ENCODE measurements around the gene POLR2L. TPM values are rescaled to one million over a fixed set of nuclear protein-coding genes. Genes with fewer than 3 reads are reported as not detected.

Gene POLR2L
- polyA plus RNA-seq, 2 donors: 64.9 to 177 TPM

DNA sequence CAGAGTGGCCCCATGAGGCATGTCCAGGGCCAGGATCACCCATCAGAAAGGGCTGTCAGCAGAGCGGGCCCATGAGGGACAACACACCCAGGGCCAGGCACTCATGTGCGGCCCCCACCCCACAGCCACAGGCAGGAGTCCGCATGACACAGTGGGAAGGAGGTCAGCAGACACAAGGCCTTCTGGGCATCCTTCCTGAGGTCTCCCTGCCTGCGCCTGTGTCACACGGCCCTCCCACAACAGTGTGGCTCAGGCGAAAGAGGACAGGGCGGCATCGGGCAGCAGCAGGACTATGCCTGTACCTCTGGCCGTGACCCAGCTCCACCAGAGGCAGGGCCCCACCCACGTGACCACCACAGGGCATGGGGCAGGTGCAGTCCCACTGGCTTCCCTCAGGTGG is 41.2 kb upstream of the POLR2L start:
- Histone ChIP-seq H3K9me3 (ENCODE audit: control insufficient read depth in 2 of 2, insufficient read depth in 1 of 2, low read depth in 1 of 2, low read length in 1 of 2) (no peaks in the 10 kb centered on the region), H3K4me1 (ENCODE audit: control insufficient read depth in 2 of 2, insufficient read depth in 2 of 2, low read length in 1 of 2) (no peaks in the 10 kb centered on the region), H3K4me3 (ENCODE audit: low read depth in 1 of 2, low read length in 2 of 2) (no peak overlapping the region), H3K27ac (ENCODE audit: low read depth in 2 of 2, low read length in 1 of 2) (no peak overlapping the region), H3K36me3 (ENCODE audit: control insufficient read depth in 2 of 2, insufficient read depth in 2 of 2, low read length in 1 of 2) (peaks cover 0 to 41% of the 10 kb centered on the region in 2 donors), H3K27me3 (ENCODE audit: control insufficient read depth in 1 of 2, insufficient read depth in 2 of 2, low read length in 2 of 2) (no peaks in the 10 kb centered on the region)
- WGBS, 2 donors: 81 to 87% methylated on average over 10 of the region's 10 CpGs

DNA sequence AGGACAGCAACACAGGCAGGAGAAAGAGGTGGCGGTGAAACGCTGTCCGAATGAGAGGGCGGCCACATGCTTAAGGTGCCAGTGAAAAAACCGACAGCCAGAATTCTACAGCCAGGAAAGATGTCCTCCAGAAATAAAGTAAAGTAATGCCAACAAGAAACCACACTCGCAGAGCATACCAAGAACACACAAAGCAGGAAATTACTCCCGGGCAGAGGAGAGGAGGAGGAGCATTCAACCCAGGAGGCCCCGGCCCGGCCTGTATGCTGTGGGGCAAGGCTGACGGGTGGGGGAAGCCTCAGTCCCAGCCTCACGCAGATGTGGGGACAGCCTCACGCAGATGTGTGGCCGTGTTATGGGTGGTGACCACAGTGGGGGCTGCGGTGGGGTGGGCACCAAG is 40.3 kb upstream of the POLR2L start:
- Histone ChIP-seq H3K9me3 (ENCODE audit: control insufficient read depth in 2 of 2, insufficient read depth in 1 of 2, low read depth in 1 of 2, low read length in 1 of 2) (no peaks in the 10 kb centered on the region), H3K27ac (ENCODE audit: low read depth in 2 of 2, low read length in 1 of 2) (no peak overlapping the region), H3K4me1 (ENCODE audit: control insufficient read depth in 2 of 2, insufficient read depth in 2 of 2, low read length in 1 of 2) (no peaks in the 10 kb centered on the region), H3K36me3 (ENCODE audit: control insufficient read depth in 2 of 2, insufficient read depth in 2 of 2, low read length in 1 of 2) (peaks cover 0 to 34% of the 10 kb centered on the region in 2 donors), H3K4me3 (ENCODE audit: low read depth in 1 of 2, low read length in 2 of 2) (no peak overlapping the region), H3K27me3 (ENCODE audit: control insufficient read depth in 1 of 2, insufficient read depth in 2 of 2, low read length in 2 of 2) (no peaks in the 10 kb centered on the region)
- WGBS, 2 donors: 92% methylated on average over 14 of the region's 14 CpGs

DNA sequence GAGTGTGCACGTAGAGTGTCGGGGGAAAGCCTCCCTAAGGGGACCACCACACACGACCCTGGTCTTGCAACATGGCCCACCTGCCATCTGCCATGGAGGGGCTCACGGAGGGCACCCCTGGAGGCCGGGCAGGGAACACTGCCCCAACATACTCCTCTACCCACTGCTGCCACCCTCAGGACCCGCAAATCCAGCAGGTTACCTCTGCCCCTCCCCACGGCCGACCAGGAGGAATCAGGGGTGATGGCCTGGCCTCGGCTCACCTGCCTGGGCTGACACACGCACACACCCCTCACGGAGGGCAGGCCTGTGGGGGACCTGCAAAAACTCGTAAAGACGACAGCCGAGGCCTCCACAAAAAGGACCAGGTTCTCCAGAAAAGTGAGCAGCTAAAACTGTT is 38.1 kb upstream of the POLR2L start:
- Histone ChIP-seq H3K27me3 (ENCODE audit: control insufficient read depth in 1 of 2, insufficient read depth in 2 of 2, low read length in 2 of 2) (no peaks in the 10 kb centered on the region), H3K4me1 (ENCODE audit: control insufficient read depth in 2 of 2, insufficient read depth in 2 of 2, low read length in 1 of 2) (no peaks in the 10 kb centered on the region), H3K4me3 (ENCODE audit: low read depth in 1 of 2, low read length in 2 of 2) (no peak overlapping the region), H3K27ac (ENCODE audit: low read depth in 2 of 2, low read length in 1 of 2) (no peak overlapping the region), H3K36me3 (ENCODE audit: control insufficient read depth in 2 of 2, insufficient read depth in 2 of 2, low read length in 1 of 2) (peaks cover 0 to 22% of the 10 kb centered on the region in 2 donors), H3K9me3 (ENCODE audit: control insufficient read depth in 2 of 2, insufficient read depth in 1 of 2, low read depth in 1 of 2, low read length in 1 of 2) (no peaks in the 10 kb centered on the region)
- 85 to 89% methylated on average over 14 of the region's 14 CpGs for WGBS, 2 donors

DNA sequence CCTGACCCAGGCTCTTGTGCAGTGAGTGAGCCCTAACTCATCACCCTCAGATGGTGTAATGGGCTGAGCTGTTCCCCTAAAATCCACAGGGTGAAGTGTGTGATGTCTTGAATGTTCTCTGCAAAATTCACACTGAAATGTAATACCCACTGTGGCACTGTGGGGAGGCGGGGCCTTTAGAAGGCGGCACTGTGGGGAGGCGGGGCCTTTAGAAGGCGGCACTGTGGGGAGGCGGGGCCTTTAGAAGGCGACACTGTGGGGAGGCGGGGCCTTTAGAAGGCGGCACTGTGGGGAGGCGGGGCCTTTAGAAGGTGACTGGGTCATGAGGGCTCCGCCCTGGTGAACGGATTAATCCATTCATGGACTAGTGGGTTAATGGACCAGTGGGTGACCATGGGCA is 35.2 kb upstream of the POLR2L start:
- no peaks in the 10 kb centered on the region for H3K9me3 ChIP-seq (ENCODE audit: control insufficient read depth in 2 of 2, insufficient read depth in 1 of 2, low read depth in 1 of 2, low read length in 1 of 2)
- 90 to 94% methylated on average over 11 of the region's 11 CpGs for WGBS, 2 donors
- no peak overlapping the region for H3K27ac ChIP-seq (ENCODE audit: low read depth in 2 of 2, low read length in 1 of 2)
- no peak overlapping the region for H3K4me3 ChIP-seq (ENCODE audit: low read depth in 1 of 2, low read length in 2 of 2)
- no peaks in the 10 kb centered on the region for H3K27me3 ChIP-seq (ENCODE audit: control insufficient read depth in 1 of 2, insufficient read depth in 2 of 2, low read length in 2 of 2)
- no peaks in the 10 kb centered on the region for H3K4me1 ChIP-seq (ENCODE audit: control insufficient read depth in 2 of 2, insufficient read depth in 2 of 2, low read length in 1 of 2)
- H3K36me3 ChIP-seq (ENCODE audit: control insufficient read depth in 2 of 2, insufficient read depth in 2 of 2, low read length in 1 of 2): peaks cover 0 to 11% of the 10 kb centered on the region in 2 donors

DNA sequence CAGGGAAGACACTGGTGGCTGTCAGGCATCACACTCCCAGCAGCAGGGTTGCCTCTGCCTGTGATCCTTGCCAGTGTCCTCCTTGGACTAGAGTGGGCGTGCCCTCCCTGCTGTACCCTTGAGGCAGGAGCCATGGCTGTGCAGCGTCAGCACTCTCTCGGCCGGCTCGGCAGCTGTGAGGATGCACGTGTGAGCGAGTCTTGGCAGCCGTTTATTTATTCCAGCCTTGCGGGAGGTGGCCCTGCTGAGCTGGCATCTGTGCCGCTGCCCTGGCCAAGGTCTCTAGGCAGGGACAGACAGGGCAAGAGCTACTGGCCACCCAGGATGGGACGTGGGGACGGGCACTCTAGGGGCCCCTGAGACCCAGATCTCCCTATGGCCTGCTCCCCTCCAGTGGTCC is 34.2 kb upstream of the POLR2L start:
- no peaks in the 10 kb centered on the region for H3K27me3 ChIP-seq (ENCODE audit: control insufficient read depth in 1 of 2, insufficient read depth in 2 of 2, low read length in 2 of 2)
- 40 to 61% methylated on average over 12 of the region's 12 CpGs for WGBS, 2 donors

DNA sequence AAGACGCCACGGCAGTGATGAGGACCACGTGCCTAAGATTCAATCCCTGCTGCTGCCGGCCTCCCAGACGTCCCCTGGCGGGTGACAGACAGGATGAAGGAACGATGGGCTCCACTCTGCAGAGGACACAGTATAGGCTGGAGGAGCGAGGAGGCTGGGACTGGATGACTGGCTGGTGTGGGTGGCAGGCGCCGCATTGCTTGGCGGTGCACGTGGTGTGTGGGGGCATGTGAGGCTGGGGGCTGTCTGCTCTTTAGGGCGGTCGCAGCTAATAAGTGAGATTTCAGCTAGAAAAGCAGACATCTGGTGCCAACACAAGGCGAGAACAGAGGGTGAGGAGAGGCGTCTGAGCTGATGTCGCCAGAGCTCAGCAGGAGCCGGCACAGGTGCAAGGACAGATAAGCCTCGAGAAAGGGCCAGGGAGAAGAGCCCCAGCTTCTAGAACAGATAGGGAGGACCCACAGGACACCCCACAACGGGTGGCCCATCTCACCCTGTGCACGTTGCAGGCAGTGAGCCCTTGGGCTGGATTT is 33.5 kb upstream of the POLR2L start:
- H3K36me3 ChIP-seq (ENCODE audit: control insufficient read depth in 2 of 2, insufficient read depth in 2 of 2, low read length in 1 of 2): peaks cover 0 to 10% of the 10 kb centered on the region in 2 donors
- WGBS, 2 donors: 84 to 91% methylated on average over 21 of the region's 21 CpGs

More for the DNA sequence above, 34.2 kb upstream of the POLR2L start:
- no peak overlapping the region for H3K4me3 ChIP-seq (ENCODE audit: low read depth in 1 of 2, low read length in 2 of 2)
- H3K9me3 ChIP-seq (ENCODE audit: control insufficient read depth in 2 of 2, insufficient read depth in 1 of 2, low read depth in 1 of 2, low read length in 1 of 2): no peaks in the 10 kb centered on the region
- H3K27ac ChIP-seq (ENCODE audit: low read depth in 2 of 2, low read length in 1 of 2): no peak overlapping the region
- peaks cover 0 to 2% of the 10 kb centered on the region in 2 donors for H3K4me1 ChIP-seq (ENCODE audit: control insufficient read depth in 2 of 2, insufficient read depth in 2 of 2, low read length in 1 of 2)
- peaks cover 0 to 10% of the 10 kb centered on the region in 2 donors for H3K36me3 ChIP-seq (ENCODE audit: control insufficient read depth in 2 of 2, insufficient read depth in 2 of 2, low read length in 1 of 2)

DNA sequence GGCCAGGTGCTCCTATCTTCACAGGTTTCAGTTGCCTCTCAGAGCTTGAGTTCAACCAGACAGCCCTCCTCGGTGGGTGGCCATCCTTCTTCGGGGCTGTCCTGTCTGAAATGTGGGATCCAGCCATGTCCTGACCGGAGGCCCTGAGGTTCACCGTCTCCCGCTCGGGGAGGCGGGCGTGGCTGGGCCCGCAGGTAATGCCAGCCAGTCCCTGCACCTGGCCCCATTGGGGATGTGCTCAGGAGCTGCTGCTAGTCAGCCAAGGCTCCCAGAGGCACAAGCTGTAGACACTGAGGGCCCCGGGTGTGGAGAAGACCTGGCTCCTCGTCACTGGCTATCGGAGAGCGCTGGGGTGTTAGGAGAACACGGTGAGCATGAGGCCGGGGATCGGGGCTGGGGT is 32.9 kb upstream of the POLR2L start:
- H3K4me3 ChIP-seq (ENCODE audit: low read depth in 1 of 2, low read length in 2 of 2): no peak overlapping the region
- peaks cover 0 to 2% of the 10 kb centered on the region in 2 donors for H3K4me1 ChIP-seq (ENCODE audit: control insufficient read depth in 2 of 2, insufficient read depth in 2 of 2, low read length in 1 of 2)
- H3K27ac ChIP-seq (ENCODE audit: low read depth in 2 of 2, low read length in 1 of 2): no peak overlapping the region
- peaks cover 0 to 6% of the 10 kb centered on the region in 2 donors for H3K36me3 ChIP-seq (ENCODE audit: control insufficient read depth in 2 of 2, insufficient read depth in 2 of 2, low read length in 1 of 2)
- H3K9me3 ChIP-seq (ENCODE audit: control insufficient read depth in 2 of 2, insufficient read depth in 1 of 2, low read depth in 1 of 2, low read length in 1 of 2): no peaks in the 10 kb centered on the region
- H3K27me3 ChIP-seq (ENCODE audit: control insufficient read depth in 1 of 2, insufficient read depth in 2 of 2, low read length in 2 of 2): no peaks in the 10 kb centered on the region
- WGBS, 2 donors: 85 to 88% methylated on average over 16 of the region's 16 CpGs

More for the DNA sequence above, 33.5 kb upstream of the POLR2L start:
- Histone ChIP-seq H3K27ac (ENCODE audit: low read depth in 2 of 2, low read length in 1 of 2) (no peak overlapping the region), H3K27me3 (ENCODE audit: control insufficient read depth in 1 of 2, insufficient read depth in 2 of 2, low read length in 2 of 2) (no peaks in the 10 kb centered on the region), H3K4me1 (ENCODE audit: control insufficient read depth in 2 of 2, insufficient read depth in 2 of 2, low read length in 1 of 2) (peaks cover 0 to 2% of the 10 kb centered on the region in 2 donors), H3K4me3 (ENCODE audit: low read depth in 1 of 2, low read length in 2 of 2) (no peak overlapping the region), H3K9me3 (ENCODE audit: control insufficient read depth in 2 of 2, insufficient read depth in 1 of 2, low read depth in 1 of 2, low read length in 1 of 2) (no peaks in the 10 kb centered on the region)

DNA sequence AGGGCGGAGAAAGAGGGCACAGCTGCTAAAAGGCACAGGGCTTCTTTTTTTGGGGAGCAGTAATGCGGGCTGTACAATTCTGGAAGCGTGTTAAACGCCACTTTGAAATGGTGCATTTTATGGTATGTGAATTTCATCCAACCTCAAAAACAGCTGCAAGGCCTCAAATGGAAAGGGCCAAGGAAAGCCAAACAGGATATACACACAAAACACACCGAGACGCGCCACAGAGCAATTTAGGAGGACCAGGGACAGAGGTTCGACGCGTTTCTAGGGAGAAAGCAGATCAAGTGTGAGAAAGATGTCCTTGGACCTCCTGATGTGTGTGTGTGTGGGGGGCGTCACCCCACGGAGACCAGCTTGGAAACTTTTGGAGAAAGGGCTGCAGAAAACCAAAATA is 31.4 kb upstream of the POLR2L start:
- peaks cover 0 to 2% of the 10 kb centered on the region in 2 donors for H3K4me1 ChIP-seq (ENCODE audit: control insufficient read depth in 2 of 2, insufficient read depth in 2 of 2, low read length in 1 of 2)
- no peak overlapping the region for H3K4me3 ChIP-seq (ENCODE audit: low read depth in 1 of 2, low read length in 2 of 2)
- peaks cover 0 to 10% of the 10 kb centered on the region in 2 donors for H3K36me3 ChIP-seq (ENCODE audit: control insufficient read depth in 2 of 2, insufficient read depth in 2 of 2, low read length in 1 of 2)
- H3K27ac ChIP-seq (ENCODE audit: low read depth in 2 of 2, low read length in 1 of 2): no peak overlapping the region
- H3K27me3 ChIP-seq (ENCODE audit: control insufficient read depth in 1 of 2, insufficient read depth in 2 of 2, low read length in 2 of 2): no peaks in the 10 kb centered on the region
- no peaks in the 10 kb centered on the region for H3K9me3 ChIP-seq (ENCODE audit: control insufficient read depth in 2 of 2, insufficient read depth in 1 of 2, low read depth in 1 of 2, low read length in 1 of 2)
- 70 to 75% methylated on average over 12 of the region's 12 CpGs for WGBS, 2 donors

DNA sequence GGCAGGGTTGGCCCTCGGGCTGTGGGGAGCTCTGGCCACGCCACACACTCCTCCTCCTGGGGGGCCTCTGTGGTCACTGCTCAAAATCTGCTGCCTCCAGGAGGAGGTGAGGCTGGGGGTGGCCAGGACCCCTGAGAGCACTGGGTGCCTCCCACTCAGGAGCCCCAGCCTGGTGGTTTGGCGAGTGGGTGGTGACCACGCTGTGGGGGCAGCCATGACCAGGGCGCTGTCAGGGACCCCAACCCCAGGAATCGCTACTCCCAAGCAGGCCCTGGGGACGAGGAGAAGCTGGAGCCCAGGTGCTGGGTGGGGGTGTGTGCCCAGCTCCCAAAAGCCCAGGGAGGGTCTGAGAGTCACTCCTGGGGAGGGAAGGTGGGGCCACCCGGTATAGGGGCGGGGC is 30.5 kb upstream of the POLR2L start:
- H3K4me3 ChIP-seq (ENCODE audit: low read depth in 1 of 2, low read length in 2 of 2): no peak overlapping the region
- peaks cover 0 to 14% of the 10 kb centered on the region in 2 donors for H3K36me3 ChIP-seq (ENCODE audit: control insufficient read depth in 2 of 2, insufficient read depth in 2 of 2, low read length in 1 of 2)
- no peaks in the 10 kb centered on the region for H3K27me3 ChIP-seq (ENCODE audit: control insufficient read depth in 1 of 2, insufficient read depth in 2 of 2, low read length in 2 of 2)
- no peaks in the 10 kb centered on the region for H3K9me3 ChIP-seq (ENCODE audit: control insufficient read depth in 2 of 2, insufficient read depth in 1 of 2, low read depth in 1 of 2, low read length in 1 of 2)
- H3K4me1 ChIP-seq (ENCODE audit: control insufficient read depth in 2 of 2, insufficient read depth in 2 of 2, low read length in 1 of 2): peaks cover 0 to 2% of the 10 kb centered on the region in 2 donors
- no peak overlapping the region for H3K27ac ChIP-seq (ENCODE audit: low read depth in 2 of 2, low read length in 1 of 2)
- WGBS, 2 donors: 83 to 89% methylated on average over 9 of the region's 9 CpGs

DNA sequence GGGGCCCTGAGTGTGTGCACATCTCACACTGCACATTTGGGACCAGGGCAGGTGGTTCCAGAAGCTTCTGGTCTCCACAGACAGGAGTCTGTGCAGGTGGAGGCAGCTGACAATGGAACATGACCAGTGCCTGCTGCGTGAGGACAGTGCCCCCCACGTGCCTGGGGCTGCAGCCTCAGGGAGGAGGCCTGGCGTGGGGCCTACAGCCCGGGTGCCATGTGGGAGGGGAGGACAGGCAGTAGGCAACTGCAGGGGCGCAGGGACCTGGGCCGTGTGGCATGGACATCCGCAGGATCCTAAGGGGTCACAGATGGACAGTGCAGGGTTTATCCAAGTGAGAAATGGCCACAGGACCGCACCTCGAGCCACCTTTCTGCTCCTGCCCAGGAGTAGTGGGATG is 29.1 kb upstream of the POLR2L start:
- Histone ChIP-seq H3K27ac (ENCODE audit: low read depth in 2 of 2, low read length in 1 of 2) (no peak overlapping the region), H3K4me3 (ENCODE audit: low read depth in 1 of 2, low read length in 2 of 2) (no peak overlapping the region), H3K36me3 (ENCODE audit: control insufficient read depth in 2 of 2, insufficient read depth in 2 of 2, low read length in 1 of 2) (peaks cover 0 to 14% of the 10 kb centered on the region in 2 donors), H3K27me3 (ENCODE audit: control insufficient read depth in 1 of 2, insufficient read depth in 2 of 2, low read length in 2 of 2) (no peaks in the 10 kb centered on the region), H3K9me3 (ENCODE audit: control insufficient read depth in 2 of 2, insufficient read depth in 1 of 2, low read depth in 1 of 2, low read length in 1 of 2) (no peaks in the 10 kb centered on the region), H3K4me1 (ENCODE audit: control insufficient read depth in 2 of 2, insufficient read depth in 2 of 2, low read length in 1 of 2) (peaks cover 0 to 2% of the 10 kb centered on the region in 2 donors)
- 73 to 79% methylated on average over 9 of the region's 9 CpGs for WGBS, 2 donors
